Measurements from ENCODE around the gene CAPN10.

The CAPN10 gene

DNA sequence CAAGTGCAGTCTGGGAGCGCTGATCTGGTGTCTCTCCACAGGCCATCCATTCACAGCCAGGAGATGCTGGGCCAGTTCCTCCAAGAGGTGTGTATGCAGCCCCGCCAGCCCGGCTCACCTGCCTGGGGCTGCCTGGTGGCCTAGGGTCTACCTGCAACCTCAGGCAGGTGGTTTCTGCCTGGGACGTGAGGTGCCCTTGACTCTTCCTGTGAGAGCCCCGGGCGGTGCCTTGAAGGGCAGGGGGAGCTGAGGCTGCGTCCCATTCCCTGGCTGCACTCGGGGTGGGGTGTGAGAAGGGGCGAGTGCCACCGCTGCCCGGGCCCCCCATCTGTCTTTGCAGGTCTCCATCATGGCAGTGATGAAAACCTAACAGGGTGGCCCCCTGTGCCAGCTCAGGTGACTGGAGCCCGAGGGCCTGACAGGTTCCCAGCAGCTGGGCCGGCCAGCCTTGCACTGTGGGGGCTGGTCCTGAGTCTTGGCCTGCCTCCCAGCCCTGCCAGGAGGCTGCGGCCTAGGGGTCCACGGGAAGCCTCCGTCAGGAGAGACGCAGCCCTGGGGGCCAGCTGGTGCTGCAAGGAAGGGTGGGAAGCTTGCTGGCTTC, 11.9 kb downstream of the CAPN10 start:
- no peak for DNase-seq (ENCODE audit: low read depth)
- no peak for TF ChIP-seq CTCF (IDR thresholded peaks at IDR 0.05; ENCODE audit: low read depth, low read length, missing control alignments)
- no peak overlapping the region for H3K4me3 ChIP-seq (ENCODE audit: low read depth, low read length)
- in situ Hi-C loops (cut with HindIII; ENCODE audit: low sequenced_read_pairs), result no loop called here

GRCh38 chr2:240599141-240599583, 12.6 kb downstream of the CAPN10 start:
- in situ Hi-C loops (cut with HindIII; ENCODE audit: low sequenced_read_pairs), result no loop called here
- no peak for TF ChIP-seq CTCF (IDR thresholded peaks at IDR 0.05; ENCODE audit: low read depth, low read length, missing control alignments)

GRCh38 chr2:240600451-240600961, 14.0 kb downstream of the CAPN10 start:
- no peak for DNase-seq (ENCODE audit: low read depth)
- TF ChIP-seq CTCF (IDR thresholded peaks at IDR 0.05; ENCODE audit: low read depth, low read length, missing control alignments), result no peak
- H3K4me3 ChIP-seq (ENCODE audit: low read depth, low read length), result no peak overlapping the region
- in situ Hi-C loops (cut with HindIII; ENCODE audit: low sequenced_read_pairs), result no loop called here

More at GRCh38 chr2:240599141-240599583, 12.6 kb downstream of the CAPN10 start:
- no peak overlapping the region for H3K4me3 ChIP-seq (ENCODE audit: low read depth, low read length)
- DNase-seq (ENCODE audit: low read depth), result no peak

GRCh38 chr2:240601061-240601830, 14.7 kb downstream of the CAPN10 start:
- in situ Hi-C loops (cut with HindIII; ENCODE audit: low sequenced_read_pairs), result no loop called here
- TF ChIP-seq CTCF (IDR thresholded peaks at IDR 0.05; ENCODE audit: low read depth, low read length, missing control alignments), result no peak
- H3K4me3 ChIP-seq (ENCODE audit: low read depth, low read length), result no peak overlapping the region
- no peak for DNase-seq (ENCODE audit: low read depth)

- in situ Hi-C loops (cut with HindIII; ENCODE audit: low sequenced_read_pairs), result no loop called here
- TF ChIP-seq CTCF (IDR thresholded peaks at IDR 0.05; ENCODE audit: low read depth, low read length, missing control alignments), result no peak
- no peak overlapping the region for H3K4me3 ChIP-seq (ENCODE audit: low read depth, low read length)
- DNase-seq (ENCODE audit: low read depth), result no peak
Measured at GRCh38 chr2:240601831-240602160, 15.3 kb downstream of the CAPN10 start.

DNA sequence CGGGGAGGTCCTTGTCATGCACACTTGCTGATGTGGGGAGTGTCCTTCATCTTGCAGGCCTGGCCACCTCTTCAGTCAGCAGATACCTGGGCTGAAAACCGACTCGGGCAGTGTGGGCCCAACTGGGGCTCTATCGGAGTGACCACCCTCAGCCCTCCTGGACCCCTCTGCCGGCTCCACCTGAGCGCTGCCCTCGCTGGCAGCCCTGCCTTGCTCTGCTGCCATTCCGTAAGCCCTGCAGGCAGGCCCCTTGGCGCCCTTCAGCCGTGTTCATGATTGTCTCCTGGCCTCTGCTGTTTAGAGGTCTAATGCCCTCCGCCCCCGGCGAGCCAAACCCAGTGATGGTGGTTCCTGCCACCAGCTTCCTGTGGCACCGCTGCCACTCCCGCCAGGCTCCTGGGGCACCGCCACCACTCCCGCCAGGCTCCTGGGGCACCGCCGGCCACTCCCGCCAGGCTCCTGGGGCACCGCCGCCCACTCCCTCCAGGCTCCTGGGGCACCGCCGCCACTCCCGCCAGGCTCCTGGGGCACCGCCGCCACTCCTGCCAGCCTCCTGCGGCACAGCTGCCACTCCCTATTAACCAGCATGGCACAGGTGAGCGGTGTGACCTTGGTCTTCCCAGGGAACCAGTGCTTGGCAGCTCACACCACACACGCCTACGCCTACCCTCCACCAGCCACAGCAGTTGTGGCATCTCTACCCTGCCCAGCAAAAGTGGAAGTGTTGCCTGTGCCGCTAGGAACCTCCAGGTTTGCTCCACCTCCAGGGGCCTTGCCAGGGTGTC, 15.9 kb downstream of the CAPN10 start:
- no peak for TF ChIP-seq CTCF (IDR thresholded peaks at IDR 0.05; ENCODE audit: low read depth, low read length, missing control alignments)
- in situ Hi-C loops (cut with HindIII; ENCODE audit: low sequenced_read_pairs), result no loop called here
- no peak overlapping the region for H3K4me3 ChIP-seq (ENCODE audit: low read depth, low read length)
- DNase-seq (ENCODE audit: low read depth), result no peak

Measured in astrocyte of the cerebellum (primary cell).